ENCODE results near the gene PTPRG.

GRCh38 chr3:61857297-61857696 lies 295.9 kb downstream of the PTPRG start:
- TF ChIP-seq POLR2AphosphoS5 (IDR thresholded peaks at IDR 0.05; ENCODE audit: insufficient read depth, low read depth, low read length) (no peak), CTCF (IDR thresholded peaks at IDR 0.05; ENCODE audit: extremely low read depth in 1 of 2, insufficient read depth in 1 of 2, low read depth in 1 of 2, low read length in 2 of 2) (no peak), EZH2 (IDR thresholded peaks at IDR 0.05; ENCODE audit: borderline replicate concordance, low read depth, low read length, severe bottlenecking) (no peak), POLR2A (IDR thresholded peaks at IDR 0.05; ENCODE audit: low read depth, low read length) (no peak)
